Body of pancreas (tissue), 4 donors: ENCODE results near the gene CEP135.

Experiments
- POLR2A ChIP-seq, 3 donors: fragments of 450-650 bp; IDR thresholded peaks; one replicate each; pipeline ENCODE4 v1.6.1; 2016; ENCODE audit warnings: antibody characterized with exemption in 3 of 3, mild to moderate bottlenecking in 2 of 3
- TF ChIP-seq, protein P1 (sequence below), 7 experiments: fragments of 450-650 bp in 4 of 7; fragments of 200-600 bp in 3 of 7; sonication (generic) in 3 of 7; IDR thresholded peaks; one replicate each; pipeline ENCODE4 v1.5.1; 2016 to 2019; ENCODE audit warnings: antibody characterized with exemption in 7 of 7

DNA sequence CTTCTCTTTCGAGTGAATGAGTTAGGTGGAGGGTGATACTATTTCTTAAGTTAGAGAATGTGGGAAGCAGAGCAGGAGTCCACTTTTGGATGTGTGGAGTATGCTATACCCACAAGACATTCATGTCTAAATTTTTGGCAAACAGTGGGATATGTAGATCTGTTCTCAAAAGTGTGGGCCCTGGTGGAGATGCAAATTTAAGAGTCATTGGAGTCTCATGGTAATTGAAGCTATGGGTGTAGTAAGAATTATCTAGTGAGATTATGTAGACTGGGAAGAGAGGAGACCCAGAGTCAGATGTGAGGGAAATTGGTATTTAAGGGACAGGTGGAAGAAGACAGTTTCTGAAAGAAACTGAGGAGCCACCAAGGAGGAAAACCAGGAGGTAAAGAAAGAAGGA lies 7.0 kb downstream of the CEP135 start:
- TF ChIP-seq, protein P1, sequence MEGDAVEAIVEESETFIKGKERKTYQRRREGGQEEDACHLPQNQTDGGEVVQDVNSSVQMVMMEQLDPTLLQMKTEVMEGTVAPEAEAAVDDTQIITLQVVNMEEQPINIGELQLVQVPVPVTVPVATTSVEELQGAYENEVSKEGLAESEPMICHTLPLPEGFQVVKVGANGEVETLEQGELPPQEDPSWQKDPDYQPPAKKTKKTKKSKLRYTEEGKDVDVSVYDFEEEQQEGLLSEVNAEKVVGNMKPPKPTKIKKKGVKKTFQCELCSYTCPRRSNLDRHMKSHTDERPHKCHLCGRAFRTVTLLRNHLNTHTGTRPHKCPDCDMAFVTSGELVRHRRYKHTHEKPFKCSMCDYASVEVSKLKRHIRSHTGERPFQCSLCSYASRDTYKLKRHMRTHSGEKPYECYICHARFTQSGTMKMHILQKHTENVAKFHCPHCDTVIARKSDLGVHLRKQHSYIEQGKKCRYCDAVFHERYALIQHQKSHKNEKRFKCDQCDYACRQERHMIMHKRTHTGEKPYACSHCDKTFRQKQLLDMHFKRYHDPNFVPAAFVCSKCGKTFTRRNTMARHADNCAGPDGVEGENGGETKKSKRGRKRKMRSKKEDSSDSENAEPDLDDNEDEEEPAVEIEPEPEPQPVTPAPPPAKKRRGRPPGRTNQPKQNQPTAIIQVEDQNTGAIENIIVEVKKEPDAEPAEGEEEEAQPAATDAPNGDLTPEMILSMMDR (IDR thresholded peaks at IDR 0.05), result no peak
- TF ChIP-seq POLR2A (IDR thresholded peaks at IDR 0.05), result no peak
